Liver (tissue), 3 donors: Measurements from ENCODE around the gene SLX4IP.

Experiments
- CTCF ChIP-seq: fragments of 150-350 bp; IDR thresholded peaks from 2 replicates; pipeline ENCODE4 v1.5.1; 2017; ENCODE audit warnings: improper control_type of control experiment, low read depth, low read length; ENCODE audit not compliant: missing input control
- JUND ChIP-seq, 2 donors: IDR thresholded peaks; 2 replicates each; pipeline ENCODE4 v1.6.1; 2016; ENCODE audit warnings: antibody characterized with exemption in 2 of 2
- TAF1 ChIP-seq: conservative IDR thresholded peaks from 2 replicates; pipeline ENCODE4 v1.6.1; 2016; ENCODE audit warnings: antibody characterized with exemption, mild to moderate bottlenecking
- donor health status: healthy.
- donor health status: healthy.

DNA sequence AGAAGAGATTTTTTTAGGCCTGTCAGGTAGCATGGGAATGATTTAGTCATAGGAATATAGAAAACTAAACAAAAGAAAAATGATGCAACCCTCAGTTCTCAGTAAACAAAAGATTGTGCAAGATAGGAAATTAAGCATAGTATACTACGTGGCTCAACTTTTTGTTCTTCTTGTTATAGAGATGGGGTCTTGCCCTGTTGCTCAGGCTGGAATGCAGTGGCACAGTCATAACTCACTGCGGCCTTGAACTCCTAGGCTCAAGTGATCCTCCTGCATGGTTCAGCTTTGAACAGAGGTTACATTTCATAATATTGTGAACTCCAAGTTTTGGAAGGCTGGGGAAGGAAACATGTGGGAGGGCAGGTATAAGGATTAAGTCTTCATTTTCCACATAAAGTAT is 28.5 kb downstream of the SLX4IP start:
- TF ChIP-seq TAF1 (no peak), JUND (IDR thresholded peaks at IDR 0.05) (no peak), CTCF (no peak)
